ENCODE measurements around the gene HTRA3. TPM values are rescaled to one million over a fixed set of nuclear protein-coding genes. Genes with fewer than 3 reads are reported as not detected.
A peak's percentile ranks its signal among the peaks of the same experiment; 100 is the strongest.

HTRA3 gene
- total and polyA plus RNA-seq, 2 experiments from 2014 or later, result 19.4 to 34.9 TPM

DNA sequence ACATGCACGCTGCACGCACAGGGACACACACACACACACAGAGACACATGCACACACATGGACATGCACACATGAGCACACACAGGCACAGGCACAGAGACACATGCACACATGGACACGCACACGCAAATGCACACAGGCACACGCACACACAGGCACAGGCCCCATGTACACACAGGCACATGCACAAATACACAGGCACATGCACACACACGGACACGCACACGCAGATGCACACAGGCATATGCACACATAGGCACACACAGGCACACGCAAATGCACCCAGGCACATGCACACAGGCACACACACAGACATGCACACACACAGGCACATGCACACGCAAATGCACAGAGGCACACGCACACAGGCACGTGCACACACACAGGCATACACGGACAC lies 30.3 kb upstream of the HTRA3 start:
- 97% methylated on average over 13 of the region's 13 CpGs for WGBS (ENCODE audit: low lambda C conversion rate, missing lambda C conversion rate)
- DNase-seq (ENCODE audit: low spot score), result no peak
- Histone ChIP-seq H4K20me1 (ENCODE audit: insufficient read depth, poor library complexity, severe bottlenecking) (no peaks in the 10 kb centered on the region), H3K27ac (no peak overlapping the region), H3K36me3 (replicated peaks; ENCODE audit: insufficient read depth, low read depth) (no peaks in the 10 kb centered on the region), H3K27me3 (no peaks in the 10 kb centered on the region), H3K4me2 (peak overlapping the region; percentile 24), H3K4me1 (ENCODE audit: insufficient read depth) (peaks cover 17% of the 10 kb centered on the region), H2AFZ (no peak overlapping the region), H3K9me2 (replicated peaks; ENCODE audit: insufficient read depth) (no peaks in the 10 kb centered on the region), H3K9me3 (ENCODE audit: low read depth) (no peaks in the 10 kb centered on the region), H3K79me2 (no peaks in the 10 kb centered on the region), H3K4me3 (no peak overlapping the region)
- TF ChIP-seq EZH2 (IDR thresholded peaks at IDR 0.05; ENCODE audit: borderline replicate concordance), result no peak
- TF ChIP-seq, protein P1, sequence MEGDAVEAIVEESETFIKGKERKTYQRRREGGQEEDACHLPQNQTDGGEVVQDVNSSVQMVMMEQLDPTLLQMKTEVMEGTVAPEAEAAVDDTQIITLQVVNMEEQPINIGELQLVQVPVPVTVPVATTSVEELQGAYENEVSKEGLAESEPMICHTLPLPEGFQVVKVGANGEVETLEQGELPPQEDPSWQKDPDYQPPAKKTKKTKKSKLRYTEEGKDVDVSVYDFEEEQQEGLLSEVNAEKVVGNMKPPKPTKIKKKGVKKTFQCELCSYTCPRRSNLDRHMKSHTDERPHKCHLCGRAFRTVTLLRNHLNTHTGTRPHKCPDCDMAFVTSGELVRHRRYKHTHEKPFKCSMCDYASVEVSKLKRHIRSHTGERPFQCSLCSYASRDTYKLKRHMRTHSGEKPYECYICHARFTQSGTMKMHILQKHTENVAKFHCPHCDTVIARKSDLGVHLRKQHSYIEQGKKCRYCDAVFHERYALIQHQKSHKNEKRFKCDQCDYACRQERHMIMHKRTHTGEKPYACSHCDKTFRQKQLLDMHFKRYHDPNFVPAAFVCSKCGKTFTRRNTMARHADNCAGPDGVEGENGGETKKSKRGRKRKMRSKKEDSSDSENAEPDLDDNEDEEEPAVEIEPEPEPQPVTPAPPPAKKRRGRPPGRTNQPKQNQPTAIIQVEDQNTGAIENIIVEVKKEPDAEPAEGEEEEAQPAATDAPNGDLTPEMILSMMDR (IDR thresholded peaks at IDR 0.05; ENCODE audit: poor library complexity), result no peak
- TF ChIP-seq EZH2phosphoT487 (IDR thresholded peaks at IDR 0.05; ENCODE audit: low read depth, severe bottlenecking, unreplicated experiment), result no peak

DNA sequence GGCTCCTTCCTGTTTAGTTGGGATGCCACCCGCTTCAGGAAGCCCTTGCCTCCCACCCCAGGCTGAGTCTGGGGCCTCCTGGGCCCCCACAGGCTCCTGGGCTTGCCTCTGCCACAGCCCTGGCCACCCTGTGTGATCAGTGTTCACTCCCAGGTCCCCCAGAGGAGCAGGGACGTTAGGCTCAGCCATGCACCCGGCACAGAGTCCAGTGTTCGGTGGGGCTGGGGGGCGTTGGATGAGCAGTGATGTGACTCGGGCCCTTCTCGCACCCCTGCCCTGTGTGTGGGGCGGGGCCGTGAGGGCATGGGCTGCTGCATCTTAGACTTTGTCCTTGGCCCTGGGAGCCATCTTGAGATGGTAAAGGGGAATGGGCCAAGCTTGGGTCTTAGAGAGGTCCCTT lies 29.9 kb upstream of the HTRA3 start:
- Histone ChIP-seq H2AFZ (no peak overlapping the region), H3K9me3 (ENCODE audit: low read depth) (no peaks in the 10 kb centered on the region), H3K27ac (no peak overlapping the region), H4K20me1 (ENCODE audit: insufficient read depth, poor library complexity, severe bottlenecking) (no peaks in the 10 kb centered on the region), H3K4me2 (no peak overlapping the region), H3K9me2 (replicated peaks; ENCODE audit: insufficient read depth) (no peaks in the 10 kb centered on the region), H3K36me3 (replicated peaks; ENCODE audit: insufficient read depth, low read depth) (no peaks in the 10 kb centered on the region), H3K27me3 (no peaks in the 10 kb centered on the region), H3K4me3 (no peak overlapping the region), H3K4me1 (ENCODE audit: insufficient read depth) (peaks cover 17% of the 10 kb centered on the region), H3K79me2 (no peaks in the 10 kb centered on the region)
- DNase-seq (ENCODE audit: low spot score), result no peak
- 100% methylated on average over 9 of the region's 9 CpGs for WGBS (ENCODE audit: low lambda C conversion rate, missing lambda C conversion rate)
- TF ChIP-seq EZH2 (IDR thresholded peaks at IDR 0.05; ENCODE audit: borderline replicate concordance), result no peak
- TF ChIP-seq, protein P1 (IDR thresholded peaks at IDR 0.05; ENCODE audit: poor library complexity), result no peak
- no peak for TF ChIP-seq EZH2phosphoT487 (IDR thresholded peaks at IDR 0.05; ENCODE audit: low read depth, severe bottlenecking, unreplicated experiment)

DNA sequence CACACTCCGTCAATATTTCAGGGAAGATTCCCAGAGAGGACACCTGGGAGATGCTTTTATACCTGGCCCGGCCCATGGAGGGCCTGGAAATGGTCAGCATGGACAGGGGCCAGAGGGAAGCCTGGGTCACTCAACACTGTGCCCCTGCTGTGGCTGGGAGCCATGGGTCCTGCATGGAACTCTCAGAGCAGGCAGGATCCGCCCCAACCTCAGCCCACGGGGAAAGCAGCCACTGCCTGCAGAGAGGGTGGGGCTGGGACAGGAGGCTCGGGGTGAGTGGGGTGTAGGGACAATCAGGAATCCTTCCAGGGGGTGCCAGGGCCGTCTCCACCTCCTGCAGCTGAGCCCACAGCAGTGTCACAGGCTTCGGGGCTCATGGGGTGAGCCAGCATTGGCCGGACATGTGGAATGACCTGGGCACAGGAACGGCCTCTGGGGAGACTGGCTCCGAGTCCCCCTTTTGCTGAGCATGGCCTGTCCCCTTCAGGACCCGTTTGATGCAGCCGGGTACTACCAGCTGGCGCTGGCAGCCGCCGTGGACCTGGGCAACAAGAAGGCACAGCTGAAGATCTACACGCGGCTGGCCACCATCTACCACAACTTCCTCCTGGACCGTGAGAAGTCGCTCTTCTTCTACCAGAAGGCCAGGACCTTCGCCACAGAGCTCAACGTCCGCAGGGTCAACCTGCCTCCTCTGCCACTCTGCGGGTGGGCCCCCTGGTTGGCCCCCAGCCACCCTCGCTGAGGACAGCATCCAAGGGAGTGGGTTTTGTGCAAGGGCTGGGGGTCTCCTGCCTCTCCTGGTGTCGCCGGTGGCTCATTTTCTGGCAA lies 29.1 kb upstream of the HTRA3 start:
- Histone ChIP-seq H3K9me2 (replicated peaks; ENCODE audit: insufficient read depth) (no peaks in the 10 kb centered on the region), H3K4me3 (no peak overlapping the region), H3K4me1 (ENCODE audit: insufficient read depth) (peaks cover 17% of the 10 kb centered on the region), H3K27me3 (no peaks in the 10 kb centered on the region), H4K20me1 (ENCODE audit: insufficient read depth, poor library complexity, severe bottlenecking) (no peaks in the 10 kb centered on the region), H3K9me3 (ENCODE audit: low read depth) (no peaks in the 10 kb centered on the region), H2AFZ (no peak overlapping the region), H3K79me2 (no peaks in the 10 kb centered on the region), H3K36me3 (replicated peaks; ENCODE audit: insufficient read depth, low read depth) (no peaks in the 10 kb centered on the region), H3K4me2 (no peak overlapping the region), H3K27ac (no peak overlapping the region)
- WGBS (ENCODE audit: low lambda C conversion rate, missing lambda C conversion rate), result 93% methylated on average over 26 of the region's 26 CpGs
- TF ChIP-seq EZH2 (IDR thresholded peaks at IDR 0.05; ENCODE audit: borderline replicate concordance) (no peak), EZH2phosphoT487 (IDR thresholded peaks at IDR 0.05; ENCODE audit: low read depth, severe bottlenecking, unreplicated experiment) (no peak)
- TF ChIP-seq, protein P1 (IDR thresholded peaks at IDR 0.05; ENCODE audit: poor library complexity), result no peak
- DNase-seq (ENCODE audit: low spot score), result no peak

All from hepatocyte (in vitro differentiated cells).